Endothelial cell (in vitro differentiated cells): Measurements from ENCODE around the gene FAM117A. TPM values are rescaled to one million over a fixed set of nuclear protein-coding genes. Genes with fewer than 3 reads are reported as not detected.

ENCODE experiments used
- DNase-seq: peaks from one replicate; pipeline ENCODE4 v3.0.0; 2021; ENCODE audit warnings: low spot score
- H3K27ac Mint-ChIP-seq: one replicate; pipeline ENCODE4 v1.8.0; 2021; ENCODE audit warnings: mixed read lengths, inconsistent platforms; ENCODE audit not compliant: unreplicated experiment
- H3K27me3 Mint-ChIP-seq: one replicate; pipeline ENCODE4 v1.8.0; 2021; ENCODE audit warnings: mild to moderate bottlenecking, moderate library complexity, mixed read lengths, inconsistent platforms; ENCODE audit not compliant: unreplicated experiment
- H3K36me3 Mint-ChIP-seq: one replicate; pipeline ENCODE4 v1.8.0; 2021; ENCODE audit warnings: mild to moderate bottlenecking, low read depth, mixed read lengths, inconsistent platforms; ENCODE audit not compliant: unreplicated experiment
- H3K4me1 Mint-ChIP-seq: one replicate; pipeline ENCODE4 v1.8.0; 2021; ENCODE audit warnings: mild to moderate bottlenecking, mixed read lengths, inconsistent platforms; ENCODE audit not compliant: unreplicated experiment
- H3K4me3 Mint-ChIP-seq: one replicate; pipeline ENCODE4 v1.8.0; 2021; ENCODE audit warnings: mild to moderate bottlenecking, mixed read lengths, inconsistent platforms; ENCODE audit not compliant: unreplicated experiment
- H3K9me3 Mint-ChIP-seq: one replicate; pipeline ENCODE4 v1.8.0; 2021; ENCODE audit warnings: mixed read lengths, inconsistent platforms; ENCODE audit not compliant: unreplicated experiment
- CTCF ChIP-seq: fragments of 200-600 bp; sonication (generic); IDR thresholded peaks from one replicate; pipeline ENCODE4 v1.5.0; 2021; ENCODE audit warnings: antibody characterized with exemption; ENCODE audit not compliant: unreplicated experiment
- total RNA-seq: library from RNA; stranded (reverse); fragmentation: NEBNext Ultra II Directional; extraction: Animal tissue kit (Norgen Biotek cat#: 25700); gene quantifications from one replicate; pipeline ENCODE4 v1.2.1, GENCODE V29; 2021; ENCODE audit not compliant: unreplicated experiment

Gene FAM117A
- total RNA-seq, 1 donor from 2014 or later = 9.2 TPM

- no peak for TF ChIP-seq CTCF
- Mint-ChIP-seq H3K27me3 (no peaks in the 10 kb centered on the region), H3K4me3 (no peak overlapping the region), H3K27ac (no peak overlapping the region), H3K9me3 (no peaks in the 10 kb centered on the region), H3K36me3 (no peaks in the 10 kb centered on the region), H3K4me1 (no peaks in the 10 kb centered on the region)
- DNase-seq = no peak
Observed at GRCh38 chr17:49757151-49757777, 6.7 kb downstream of the FAM117A start.

GRCh38 chr17:49756323-49757150, 7.4 kb downstream of the FAM117A start:
- no peak overlapping the region for H3K27ac Mint-ChIP-seq
- no peak for DNase-seq
- no peak for TF ChIP-seq CTCF
- no peaks in the 10 kb centered on the region for H3K36me3 Mint-ChIP-seq
- H3K4me3 Mint-ChIP-seq = no peak overlapping the region
- no peaks in the 10 kb centered on the region for H3K4me1 Mint-ChIP-seq
- no peaks in the 10 kb centered on the region for H3K27me3 Mint-ChIP-seq
- H3K9me3 Mint-ChIP-seq = no peaks in the 10 kb centered on the region

- Mint-ChIP-seq H3K27me3 (no peaks in the 10 kb centered on the region), H3K9me3 (no peaks in the 10 kb centered on the region), H3K36me3 (no peaks in the 10 kb centered on the region), H3K4me3 (no peak overlapping the region), H3K4me1 (no peaks in the 10 kb centered on the region), H3K27ac (no peak overlapping the region)
- TF ChIP-seq CTCF = no peak
- no peak for DNase-seq
Observed at GRCh38 chr17:49755663-49756283, 8.2 kb downstream of the FAM117A start.

- no peak for DNase-seq
- Mint-ChIP-seq H3K4me1 (no peaks in the 10 kb centered on the region), H3K27me3 (no peaks in the 10 kb centered on the region), H3K36me3 (no peaks in the 10 kb centered on the region), H3K4me3 (no peak overlapping the region), H3K27ac (no peak overlapping the region), H3K9me3 (no peaks in the 10 kb centered on the region)
- TF ChIP-seq CTCF = no peak
Observed at GRCh38 chr17:49753959-49754391, 10.0 kb downstream of the FAM117A start.
